Mesenchymal stem cell (in vitro differentiated cells and primary cell): ENCODE data around the gene MUSTN1.

Source experiments
- DNase-seq: peaks from one replicate; pipeline ENCODE4 v3.0.0-alpha.2; 2013
- H2AFZ ChIP-seq: one replicate; pipeline ENCODE4 v1.6.1; 2013; ENCODE audit warnings: low read depth, mild to moderate bottlenecking, control low read depth, inconsistent platforms, low read length, moderate library complexity
- H2AK5ac ChIP-seq: 2 replicates; pipeline ENCODE4 v1.6.1; 2013; ENCODE audit warnings: low read length, moderate library complexity, mild to moderate bottlenecking, inconsistent platforms; ENCODE audit not compliant: severe bottlenecking
- H2BK120ac ChIP-seq: one replicate; pipeline ENCODE4 v1.6.1; 2013; ENCODE audit warnings: low read depth, mild to moderate bottlenecking, inconsistent platforms, low read length, moderate library complexity
- H2BK12ac ChIP-seq, 2 experiments: one replicate each; pipeline ENCODE4 v1.6.1; 2013; ENCODE audit warnings: inconsistent platforms in 2 of 2, low read length in 2 of 2, mild to moderate bottlenecking in 2 of 2, moderate library complexity in 2 of 2, control low read depth in 1 of 2
- H2BK15ac ChIP-seq: one replicate; pipeline ENCODE4 v1.6.1; 2013; ENCODE audit warnings: mild to moderate bottlenecking, low read depth, inconsistent platforms; ENCODE audit not compliant: poor library complexity, severe bottlenecking
- H2BK5ac ChIP-seq: 2 replicates; pipeline ENCODE4 v1.6.1; 2013; ENCODE audit warnings: low read depth, mild to moderate bottlenecking, low read length, control low read depth, inconsistent platforms; ENCODE audit not compliant: poor library complexity, severe bottlenecking
- H3K14ac ChIP-seq, 2 experiments: one replicate each; pipeline ENCODE4 v1.6.1; 2013; ENCODE audit warnings: inconsistent platforms in 2 of 2, low read length in 2 of 2, control low read depth in 1 of 2, mild to moderate bottlenecking in 1 of 2, moderate library complexity in 1 of 2
- H3K18ac ChIP-seq, 2 experiments: one replicate each; pipeline ENCODE4 v1.6.1; 2013; ENCODE audit warnings: inconsistent platforms in 2 of 2, low read length in 2 of 2, control low read depth in 1 of 2, low read depth in 1 of 2, mild to moderate bottlenecking in 1 of 2
- H3K23ac ChIP-seq, 2 experiments: one replicate each; pipeline ENCODE4 v1.6.1; 2013; ENCODE audit warnings: inconsistent platforms in 2 of 2, low read length in 2 of 2, mild to moderate bottlenecking in 2 of 2, moderate library complexity in 2 of 2, control low read depth in 1 of 2
- H3K27ac ChIP-seq: 2 replicates; pipeline ENCODE4 v1.5.1; 2013; ENCODE audit warnings: mild to moderate bottlenecking, moderate library complexity, low read length, control low read depth, inconsistent platforms; ENCODE audit not compliant: poor library complexity, severe bottlenecking
- H3K27me3 ChIP-seq, 2 experiments: 2 replicates each; pipeline versions ENCODE4 v1.6.1 to v1.7.0; 2013; ENCODE audit warnings: low read length in 2 of 2, mild to moderate bottlenecking in 2 of 2, moderate library complexity in 2 of 2, control low read depth in 1 of 2, inconsistent platforms in 1 of 2; ENCODE audit not compliant: control insufficient read depth in 1 of 2, insufficient read depth in 1 of 2
- H3K36me3 ChIP-seq, 2 experiments: 2 replicates each; pipeline versions ENCODE4 v1.6.1 to v1.7.0; 2013; ENCODE audit warnings: low read length in 2 of 2, control low read depth in 1 of 2, inconsistent platforms in 1 of 2, low read depth in 1 of 2, mild to moderate bottlenecking in 1 of 2; ENCODE audit not compliant: insufficient read depth in 2 of 2, control insufficient read depth in 1 of 2
- H3K4ac ChIP-seq, 2 experiments: one replicate each; pipeline ENCODE4 v1.6.1; 2013; ENCODE audit warnings: inconsistent platforms in 2 of 2, low read length in 2 of 2, mild to moderate bottlenecking in 2 of 2, moderate library complexity in 2 of 2, control low read depth in 1 of 2, low read depth in 1 of 2
- H3K4me1 ChIP-seq: 2 replicates; pipeline ENCODE4 v1.6.1; 2013; ENCODE audit warnings: low read depth, low read length, control low read depth; ENCODE audit not compliant: control insufficient read depth, insufficient read depth
- H3K4me2 ChIP-seq: 2 replicates; pipeline ENCODE4 v1.6.1; 2013; ENCODE audit warnings: low read length, mild to moderate bottlenecking, inconsistent platforms; ENCODE audit not compliant: poor library complexity, severe bottlenecking
- H3K4me3 ChIP-seq, 2 experiments: 2 replicates each; pipeline versions ENCODE4 v1.5.1 to v1.7.0; 2013; ENCODE audit warnings: low read length in 2 of 2, mild to moderate bottlenecking in 2 of 2, control low read depth in 1 of 2, low read depth in 1 of 2; ENCODE audit not compliant: insufficient read depth in 1 of 2
- H3K79me1 ChIP-seq: replicated peaks from 2 replicates; pipeline ENCODE4 v1.6.1; 2013; ENCODE audit warnings: mild to moderate bottlenecking, control low read depth, low read length, inconsistent platforms; ENCODE audit not compliant: poor library complexity, severe bottlenecking
- H3K9ac ChIP-seq: 2 replicates; pipeline ENCODE4 v1.7.0; 2013; ENCODE audit warnings: mild to moderate bottlenecking, low read length, moderate library complexity
- H3K9me3 ChIP-seq: 2 replicates; pipeline ENCODE4 v1.7.0; 2013; ENCODE audit warnings: mild to moderate bottlenecking, low read length; ENCODE audit not compliant: control insufficient read depth
- H4K8ac ChIP-seq: one replicate; pipeline ENCODE4 v1.6.1; 2013; ENCODE audit warnings: inconsistent platforms, mild to moderate bottlenecking, low read length, moderate library complexity
- H4K91ac ChIP-seq: one replicate; pipeline ENCODE4 v1.6.1; 2013; ENCODE audit warnings: mild to moderate bottlenecking, low read length, inconsistent platforms
- WGBS: methylation state at CpG from one replicate; pipeline ENCODE4 v1.1.7; 2013; ENCODE audit warnings: mixed read lengths; 5-methylcytosine and 5-hydroxymethylcytosine counted together

The MUSTN1 gene

DNA sequence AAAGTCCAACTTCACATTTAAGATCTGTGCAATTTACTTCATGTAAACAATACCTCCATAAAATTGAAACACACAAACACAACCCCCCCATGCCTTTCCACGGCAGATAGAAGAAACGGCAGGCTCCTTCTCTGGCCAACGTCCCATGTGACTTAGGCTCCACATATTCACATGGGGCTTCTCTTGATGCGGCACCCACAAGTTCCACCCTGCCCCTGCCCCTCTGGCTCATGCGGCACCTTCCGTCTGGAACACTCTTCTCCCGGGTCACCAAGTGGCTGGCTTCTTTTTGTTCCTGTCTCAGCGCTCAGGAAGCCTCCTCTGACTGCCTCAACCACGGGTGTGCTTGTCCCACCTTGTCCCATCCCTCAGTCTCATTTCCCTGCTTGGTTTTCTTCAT lies 36.9 kb upstream of the MUSTN1 start:
- no peak overlapping the region for H4K91ac ChIP-seq
- peak overlapping the region in 1 of 2 experiments; percentile 42 for H3K4ac ChIP-seq
- peaks cover 2% of the 10 kb centered on the region for H3K4me1 ChIP-seq

DNA sequence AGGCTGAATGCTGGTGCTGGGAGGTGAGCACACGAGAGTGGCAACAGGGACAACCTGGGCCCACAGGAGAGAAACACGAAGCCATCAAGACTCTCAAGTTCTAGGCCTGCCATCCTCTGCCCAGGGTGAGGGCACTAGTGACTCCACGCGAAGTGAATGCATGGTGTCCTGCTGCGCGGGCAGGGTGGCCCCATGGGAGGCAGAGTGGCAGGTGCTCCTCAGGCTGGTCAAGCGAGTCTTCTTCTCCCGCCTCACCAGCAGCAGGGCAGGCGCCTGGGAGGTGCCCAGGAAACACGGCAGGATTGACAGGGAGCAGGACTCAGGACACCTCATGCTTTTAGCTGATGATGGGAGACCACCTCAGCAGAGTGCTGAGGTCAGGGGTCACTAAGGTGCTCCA lies 35.7 kb upstream of the MUSTN1 start:
- no peak overlapping the region for H3K18ac ChIP-seq
- no peak overlapping the region for H3K4ac ChIP-seq
- no peaks in the 10 kb centered on the region for H3K4me1 ChIP-seq
- no peak overlapping the region for H2BK12ac ChIP-seq
- H3K4me2 ChIP-seq: no peak overlapping the region
- H3K4me3 ChIP-seq: no peak overlapping the region
- H3K27me3 ChIP-seq: no peaks in the 10 kb centered on the region
- no peak for DNase-seq
- no peak overlapping the region for H4K8ac ChIP-seq
- peak overlapping the region; percentile 12 for H4K91ac ChIP-seq
- H2BK5ac ChIP-seq: no peak overlapping the region
- no peak overlapping the region for H2BK120ac ChIP-seq
- peaks cover 40% of the 10 kb centered on the region for H3K79me1 ChIP-seq
- H3K9me3 ChIP-seq: no peaks in the 10 kb centered on the region
- WGBS: 98% methylated on average over 10 of the region's 10 CpGs
- no peak overlapping the region for H3K14ac ChIP-seq
- H2AK5ac ChIP-seq: no peak overlapping the region
- H2BK15ac ChIP-seq: no peak overlapping the region
- no peak overlapping the region for H3K9ac ChIP-seq
- H3K27ac ChIP-seq: no peak overlapping the region
- no peak overlapping the region for H2AFZ ChIP-seq
- no peak overlapping the region for H3K23ac ChIP-seq
- H3K36me3 ChIP-seq: peaks cover 0 to 8% of the 10 kb centered on the region in 2 experiments

More for the DNA sequence above, 36.9 kb upstream of the MUSTN1 start:
- Histone ChIP-seq H2BK15ac (no peak overlapping the region), H3K9ac (no peak overlapping the region), H3K4me3 (no peak overlapping the region), H3K79me1 (peaks cover 42% of the 10 kb centered on the region), H3K9me3 (no peaks in the 10 kb centered on the region), H2AFZ (no peak overlapping the region), H4K8ac (no peak overlapping the region), H3K4me2 (no peak overlapping the region), H3K36me3 (peaks cover 0 to 8% of the 10 kb centered on the region in 2 experiments), H2BK5ac (no peak overlapping the region), H3K27me3 (no peaks in the 10 kb centered on the region), H3K18ac (peak overlapping the region in 1 of 2 experiments; percentile 30), H2AK5ac (no peak overlapping the region), H3K27ac (no peak overlapping the region), H3K14ac (peak overlapping the region in 1 of 2 experiments; percentile 22), H2BK120ac (no peak overlapping the region), H3K23ac (no peak overlapping the region), H2BK12ac (no peak overlapping the region)
- 81% methylated on average over 9 of the region's 9 CpGs for WGBS
- DNase-seq: no peak

DNA sequence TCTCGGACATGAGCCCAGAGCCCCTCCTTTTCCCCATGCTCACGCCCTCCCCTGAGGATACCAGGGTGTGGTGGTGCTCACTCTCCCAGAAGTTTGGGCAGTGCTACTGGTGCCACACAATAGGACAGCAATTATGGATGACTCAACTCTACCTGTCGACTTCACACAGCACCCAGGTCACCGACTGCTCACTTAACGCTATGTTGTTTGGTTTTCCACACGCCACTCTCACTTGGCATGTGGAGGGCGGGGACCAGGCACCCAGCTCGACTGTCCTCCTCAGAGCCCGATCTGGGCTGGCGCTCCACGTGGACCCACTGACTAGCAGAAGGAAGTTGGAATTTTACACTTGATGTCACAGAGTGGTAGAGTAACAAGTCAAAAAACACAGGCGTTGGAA lies 31.6 kb upstream of the MUSTN1 start:
- no peak overlapping the region for H3K9ac ChIP-seq

GRCh38 chr3:52865994-52866393 lies 31.2 kb upstream of the MUSTN1 start:
- Histone ChIP-seq H3K4me1 (peaks cover 1% of the 10 kb centered on the region), H3K4me3 (no peak overlapping the region), H3K23ac (no peak overlapping the region), H3K4me2 (no peak overlapping the region), H3K79me1 (peaks cover 29% of the 10 kb centered on the region), H2BK120ac (no peak overlapping the region), H2AK5ac (no peak overlapping the region), H3K36me3 (peaks cover 0 to 15% of the 10 kb centered on the region in 2 experiments), H3K14ac (no peak overlapping the region), H2BK15ac (no peak overlapping the region), H4K8ac (no peak overlapping the region), H3K27me3 (no peaks in the 10 kb centered on the region), H2BK12ac (no peak overlapping the region), H3K9me3 (no peaks in the 10 kb centered on the region), H3K18ac (no peak overlapping the region), H3K27ac (no peak overlapping the region), H2BK5ac (no peak overlapping the region), H3K9ac (no peak overlapping the region), H4K91ac (no peak overlapping the region), H3K4ac (no peak overlapping the region), H2AFZ (no peak overlapping the region)
- no peak for DNase-seq
- 97% methylated on average over 13 of the region's 13 CpGs for WGBS

More for the DNA sequence above, 31.6 kb upstream of the MUSTN1 start:
- Histone ChIP-seq H2BK120ac (no peak overlapping the region), H4K8ac (no peak overlapping the region), H3K18ac (no peak overlapping the region), H3K79me1 (peaks cover 33% of the 10 kb centered on the region), H2BK12ac (no peak overlapping the region), H2BK15ac (no peak overlapping the region), H3K23ac (no peak overlapping the region), H2AFZ (no peak overlapping the region), H3K14ac (no peak overlapping the region), H3K36me3 (peaks cover 0 to 13% of the 10 kb centered on the region in 2 experiments), H2AK5ac (no peak overlapping the region), H3K9me3 (no peaks in the 10 kb centered on the region), H3K4ac (no peak overlapping the region), H3K4me1 (no peaks in the 10 kb centered on the region), H3K27me3 (no peaks in the 10 kb centered on the region), H3K27ac (no peak overlapping the region), H4K91ac (no peak overlapping the region), H2BK5ac (no peak overlapping the region), H3K4me2 (no peak overlapping the region), H3K4me3 (no peak overlapping the region)
- 99% methylated on average over 12 of the region's 12 CpGs for WGBS
- no peak for DNase-seq
